Ishikawa (cell line): ENCODE data around the gene F12.

Source experiments
- CEBPB ChIP-seq: IDR thresholded peaks from 2 replicates; pipeline ENCODE4 v1.6.1; 2012
- CREB1 ChIP-seq: IDR thresholded peaks from 2 replicates; pipeline ENCODE4 v1.6.1; 2012; ENCODE audit warnings: low read depth
- EGR1 ChIP-seq: IDR thresholded peaks from 2 replicates; pipeline ENCODE4 v1.6.1; 2012
- FOXM1 ChIP-seq: IDR thresholded peaks from 2 replicates; pipeline ENCODE4 v1.6.1; 2012; ENCODE audit warnings: low read depth, borderline replicate concordance
- MAX ChIP-seq: IDR thresholded peaks from 2 replicates; pipeline ENCODE4 v1.6.1; 2012
- RAD21 ChIP-seq: IDR thresholded peaks from 2 replicates; pipeline ENCODE4 v1.6.1; 2012; ENCODE audit warnings: low read depth
- YY1 ChIP-seq: IDR thresholded peaks from 2 replicates; pipeline ENCODE4 v1.6.1; 2012; ENCODE audit warnings: low read depth
- TF ChIP-seq, protein P1 (sequence below): IDR thresholded peaks from 2 replicates; pipeline ENCODE4 v1.6.1; 2012; ENCODE audit warnings: low read depth, mild to moderate bottlenecking

DNA sequence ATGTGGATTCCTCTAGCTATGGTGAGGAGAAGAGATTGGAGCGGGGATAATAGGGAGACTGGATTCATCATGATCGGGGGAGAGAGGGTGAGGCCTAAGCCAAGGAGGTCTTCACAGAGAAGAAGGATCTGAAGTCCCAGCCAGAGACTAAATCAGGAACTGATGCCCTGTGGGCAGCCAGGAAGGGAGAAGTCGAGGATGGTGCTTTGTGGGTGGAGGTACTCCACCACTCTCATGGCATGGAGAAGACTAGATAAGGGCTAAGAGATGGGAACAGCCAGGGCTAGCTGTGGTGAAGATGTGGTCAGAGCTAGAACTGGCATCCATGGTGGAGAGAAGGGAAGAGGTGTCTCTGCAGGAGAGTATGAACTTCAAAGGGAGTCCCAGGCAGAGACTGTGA, 54.7 kb downstream of the F12 start:
- TF ChIP-seq CREB1 (no peak), EGR1 (no peak), YY1 (no peak), RAD21 (no peak), CEBPB (no peak), MAX (no peak), FOXM1 (no peak)
- TF ChIP-seq, protein P1, sequence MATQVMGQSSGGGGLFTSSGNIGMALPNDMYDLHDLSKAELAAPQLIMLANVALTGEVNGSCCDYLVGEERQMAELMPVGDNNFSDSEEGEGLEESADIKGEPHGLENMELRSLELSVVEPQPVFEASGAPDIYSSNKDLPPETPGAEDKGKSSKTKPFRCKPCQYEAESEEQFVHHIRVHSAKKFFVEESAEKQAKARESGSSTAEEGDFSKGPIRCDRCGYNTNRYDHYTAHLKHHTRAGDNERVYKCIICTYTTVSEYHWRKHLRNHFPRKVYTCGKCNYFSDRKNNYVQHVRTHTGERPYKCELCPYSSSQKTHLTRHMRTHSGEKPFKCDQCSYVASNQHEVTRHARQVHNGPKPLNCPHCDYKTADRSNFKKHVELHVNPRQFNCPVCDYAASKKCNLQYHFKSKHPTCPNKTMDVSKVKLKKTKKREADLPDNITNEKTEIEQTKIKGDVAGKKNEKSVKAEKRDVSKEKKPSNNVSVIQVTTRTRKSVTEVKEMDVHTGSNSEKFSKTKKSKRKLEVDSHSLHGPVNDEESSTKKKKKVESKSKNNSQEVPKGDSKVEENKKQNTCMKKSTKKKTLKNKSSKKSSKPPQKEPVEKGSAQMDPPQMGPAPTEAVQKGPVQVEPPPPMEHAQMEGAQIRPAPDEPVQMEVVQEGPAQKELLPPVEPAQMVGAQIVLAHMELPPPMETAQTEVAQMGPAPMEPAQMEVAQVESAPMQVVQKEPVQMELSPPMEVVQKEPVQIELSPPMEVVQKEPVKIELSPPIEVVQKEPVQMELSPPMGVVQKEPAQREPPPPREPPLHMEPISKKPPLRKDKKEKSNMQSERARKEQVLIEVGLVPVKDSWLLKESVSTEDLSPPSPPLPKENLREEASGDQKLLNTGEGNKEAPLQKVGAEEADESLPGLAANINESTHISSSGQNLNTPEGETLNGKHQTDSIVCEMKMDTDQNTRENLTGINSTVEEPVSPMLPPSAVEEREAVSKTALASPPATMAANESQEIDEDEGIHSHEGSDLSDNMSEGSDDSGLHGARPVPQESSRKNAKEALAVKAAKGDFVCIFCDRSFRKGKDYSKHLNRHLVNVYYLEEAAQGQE = no peak
